ENCODE data around the gene NLRP14.

The NLRP14 gene

DNA sequence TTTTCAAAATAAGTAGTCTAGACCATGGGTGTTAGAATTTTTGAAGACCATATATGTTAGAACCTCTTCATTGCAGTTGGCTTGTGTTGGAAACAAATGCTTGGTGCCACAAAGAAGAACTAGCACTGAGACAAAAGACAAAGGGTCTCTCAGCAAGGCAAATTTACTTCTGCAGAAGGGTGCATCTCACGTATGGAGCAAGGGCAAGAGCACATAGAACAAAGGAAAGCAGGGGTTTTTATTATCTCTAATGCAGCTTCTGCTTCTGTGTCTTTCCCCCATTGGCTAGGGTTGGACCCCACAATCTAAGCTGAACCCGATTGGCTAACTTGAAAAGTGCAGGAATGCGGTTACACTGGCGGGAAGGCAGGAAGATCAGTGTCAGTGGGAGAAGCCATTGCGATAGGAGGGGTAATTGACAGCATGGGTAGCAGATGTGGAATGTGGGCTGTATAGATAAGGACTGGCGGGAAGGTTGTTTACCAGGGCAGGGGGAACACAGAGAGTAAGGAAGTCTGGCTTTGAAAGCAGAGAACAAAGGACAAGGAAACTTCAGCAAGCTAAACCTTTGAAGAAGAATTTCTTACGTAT is 59.4 kb downstream of the NLRP14 start:
- ChIA-PET CTCF (no interaction called here), POLR2A (no interaction called here)
- H3K27ac ChIP-seq (ENCODE audit: extremely low read depth, low read depth, low read length) = no peak overlapping the region
- TF ChIP-seq ZNF670 (tag by site-specific recombination; IDR thresholded peaks at IDR 0.05; ENCODE audit: low read depth) = no peak
- peak; percentile 69 for TF ChIP-seq SETDB1 (IDR thresholded peaks at IDR 0.05; ENCODE audit: insufficient read length, low read length)
- H3K4me1 ChIP-seq (ENCODE audit: control insufficient read depth, insufficient read depth, low read length) = no peaks in the 10 kb centered on the region
- no peak overlapping the region for H3K4me3 ChIP-seq (ENCODE audit: low read depth, low read length)
- no peaks in the 10 kb centered on the region for H3K36me3 ChIP-seq (ENCODE audit: control insufficient read depth in 2 of 2, insufficient read depth in 1 of 2, low read length in 2 of 2)
- H3K9me3 ChIP-seq (ENCODE audit: control insufficient read depth, insufficient read depth, low read depth, low read length) = no peaks in the 10 kb centered on the region

DNA sequence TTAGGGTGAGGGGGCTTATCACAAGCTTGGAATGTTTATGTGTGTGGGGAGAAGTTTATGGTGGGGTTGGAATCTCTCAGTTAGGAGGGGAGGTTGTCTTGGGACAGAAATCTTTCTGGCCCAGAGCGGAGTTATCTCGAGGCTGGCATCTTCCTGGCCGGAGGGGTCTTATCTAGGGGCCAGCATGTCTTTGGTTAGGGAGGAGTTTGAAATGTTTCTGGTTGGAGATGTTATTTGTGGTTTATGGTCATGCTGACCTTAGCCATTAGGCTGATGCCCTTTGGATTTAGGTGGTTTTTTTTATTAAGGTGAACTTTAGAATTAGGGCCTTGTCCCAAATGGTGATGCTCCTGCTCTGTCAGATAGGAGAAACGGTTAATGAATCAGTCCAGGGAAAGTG is 60.6 kb downstream of the NLRP14 start:
- Histone ChIP-seq H3K4me1 (ENCODE audit: control insufficient read depth, insufficient read depth, low read length) (no peaks in the 10 kb centered on the region), H3K36me3 (ENCODE audit: control insufficient read depth in 2 of 2, insufficient read depth in 1 of 2, low read length in 2 of 2) (no peaks in the 10 kb centered on the region), H3K4me3 (ENCODE audit: low read depth, low read length) (no peak overlapping the region), H3K9me3 (ENCODE audit: control insufficient read depth, insufficient read depth, low read depth, low read length) (no peaks in the 10 kb centered on the region), H3K27ac (ENCODE audit: extremely low read depth, low read depth, low read length) (no peak overlapping the region)
- POLR2A ChIA-PET = no interaction called here
- TF ChIP-seq ZNF121 (tag by site-specific recombination; IDR thresholded peaks at IDR 0.05) = no peak
- no peak for TF ChIP-seq ZNF394 (tag by site-specific recombination; IDR thresholded peaks at IDR 0.05; ENCODE audit: borderline replicate concordance)
- no peak for TF ChIP-seq ZNF157 (tag by site-specific recombination; IDR thresholded peaks at IDR 0.05)
- no peak for TF ChIP-seq ZNF433 (tag by site-specific recombination; IDR thresholded peaks at IDR 0.05; ENCODE audit: low read depth)
- TF ChIP-seq ZNF138 (tag by site-specific recombination; IDR thresholded peaks at IDR 0.05; ENCODE audit: borderline replicate concordance) = no peak
- TF ChIP-seq, protein P1, sequence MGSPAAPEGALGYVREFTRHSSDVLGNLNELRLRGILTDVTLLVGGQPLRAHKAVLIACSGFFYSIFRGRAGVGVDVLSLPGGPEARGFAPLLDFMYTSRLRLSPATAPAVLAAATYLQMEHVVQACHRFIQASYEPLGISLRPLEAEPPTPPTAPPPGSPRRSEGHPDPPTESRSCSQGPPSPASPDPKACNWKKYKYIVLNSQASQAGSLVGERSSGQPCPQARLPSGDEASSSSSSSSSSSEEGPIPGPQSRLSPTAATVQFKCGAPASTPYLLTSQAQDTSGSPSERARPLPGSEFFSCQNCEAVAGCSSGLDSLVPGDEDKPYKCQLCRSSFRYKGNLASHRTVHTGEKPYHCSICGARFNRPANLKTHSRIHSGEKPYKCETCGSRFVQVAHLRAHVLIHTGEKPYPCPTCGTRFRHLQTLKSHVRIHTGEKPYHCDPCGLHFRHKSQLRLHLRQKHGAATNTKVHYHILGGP (tag by site-specific recombination; IDR thresholded peaks at IDR 0.05) = no peak
- TF ChIP-seq, protein P2, sequence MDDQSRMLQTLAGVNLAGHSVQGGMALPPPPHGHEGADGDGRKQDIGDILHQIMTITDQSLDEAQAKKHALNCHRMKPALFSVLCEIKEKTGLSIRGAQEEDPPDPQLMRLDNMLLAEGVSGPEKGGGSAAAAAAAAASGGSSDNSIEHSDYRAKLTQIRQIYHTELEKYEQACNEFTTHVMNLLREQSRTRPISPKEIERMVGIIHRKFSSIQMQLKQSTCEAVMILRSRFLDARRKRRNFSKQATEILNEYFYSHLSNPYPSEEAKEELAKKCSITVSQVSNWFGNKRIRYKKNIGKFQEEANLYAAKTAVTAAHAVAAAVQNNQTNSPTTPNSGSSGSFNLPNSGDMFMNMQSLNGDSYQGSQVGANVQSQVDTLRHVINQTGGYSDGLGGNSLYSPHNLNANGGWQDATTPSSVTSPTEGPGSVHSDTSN (CRISPR knock-in tag; IDR thresholded peaks at IDR 0.05) = no peak
- TF ChIP-seq, protein P3, sequence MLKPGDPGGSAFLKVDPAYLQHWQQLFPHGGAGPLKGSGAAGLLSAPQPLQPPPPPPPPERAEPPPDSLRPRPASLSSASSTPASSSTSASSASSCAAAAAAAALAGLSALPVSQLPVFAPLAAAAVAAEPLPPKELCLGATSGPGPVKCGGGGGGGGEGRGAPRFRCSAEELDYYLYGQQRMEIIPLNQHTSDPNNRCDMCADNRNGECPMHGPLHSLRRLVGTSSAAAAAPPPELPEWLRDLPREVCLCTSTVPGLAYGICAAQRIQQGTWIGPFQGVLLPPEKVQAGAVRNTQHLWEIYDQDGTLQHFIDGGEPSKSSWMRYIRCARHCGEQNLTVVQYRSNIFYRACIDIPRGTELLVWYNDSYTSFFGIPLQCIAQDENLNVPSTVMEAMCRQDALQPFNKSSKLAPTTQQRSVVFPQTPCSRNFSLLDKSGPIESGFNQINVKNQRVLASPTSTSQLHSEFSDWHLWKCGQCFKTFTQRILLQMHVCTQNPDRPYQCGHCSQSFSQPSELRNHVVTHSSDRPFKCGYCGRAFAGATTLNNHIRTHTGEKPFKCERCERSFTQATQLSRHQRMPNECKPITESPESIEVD (tag by site-specific recombination; IDR thresholded peaks at IDR 0.05) = no peak
- TF ChIP-seq ZNF202 (tag by site-specific recombination; IDR thresholded peaks at IDR 0.05; ENCODE audit: borderline replicate concordance) = no peak
- TF ChIP-seq ZNF544 (tag by site-specific recombination; IDR thresholded peaks at IDR 0.05) = no peak
- TF ChIP-seq ZFP37 (tag by site-specific recombination; IDR thresholded peaks at IDR 0.05) = no peak
- no peak for TF ChIP-seq ZNF585B (tag by site-specific recombination; IDR thresholded peaks at IDR 0.05)
- TF ChIP-seq, protein P4, sequence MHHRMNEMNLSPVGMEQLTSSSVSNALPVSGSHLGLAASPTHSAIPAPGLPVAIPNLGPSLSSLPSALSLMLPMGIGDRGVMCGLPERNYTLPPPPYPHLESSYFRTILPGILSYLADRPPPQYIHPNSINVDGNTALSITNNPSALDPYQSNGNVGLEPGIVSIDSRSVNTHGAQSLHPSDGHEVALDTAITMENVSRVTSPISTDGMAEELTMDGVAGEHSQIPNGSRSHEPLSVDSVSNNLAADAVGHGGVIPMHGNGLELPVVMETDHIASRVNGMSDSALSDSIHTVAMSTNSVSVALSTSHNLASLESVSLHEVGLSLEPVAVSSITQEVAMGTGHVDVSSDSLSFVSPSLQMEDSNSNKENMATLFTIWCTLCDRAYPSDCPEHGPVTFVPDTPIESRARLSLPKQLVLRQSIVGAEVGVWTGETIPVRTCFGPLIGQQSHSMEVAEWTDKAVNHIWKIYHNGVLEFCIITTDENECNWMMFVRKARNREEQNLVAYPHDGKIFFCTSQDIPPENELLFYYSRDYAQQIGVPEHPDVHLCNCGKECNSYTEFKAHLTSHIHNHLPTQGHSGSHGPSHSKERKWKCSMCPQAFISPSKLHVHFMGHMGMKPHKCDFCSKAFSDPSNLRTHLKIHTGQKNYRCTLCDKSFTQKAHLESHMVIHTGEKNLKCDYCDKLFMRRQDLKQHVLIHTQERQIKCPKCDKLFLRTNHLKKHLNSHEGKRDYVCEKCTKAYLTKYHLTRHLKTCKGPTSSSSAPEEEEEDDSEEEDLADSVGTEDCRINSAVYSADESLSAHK (tag by site-specific recombination; IDR thresholded peaks at IDR 0.05) = no peak
- TF ChIP-seq ZNF266 (tag by site-specific recombination; IDR thresholded peaks at IDR 0.05; ENCODE audit: low read depth) = no peak
- TF ChIP-seq ZNF10 (tag by site-specific recombination; IDR thresholded peaks at IDR 0.05) = no peak
- CTCF ChIA-PET = interaction anchor here (0.6 kb wide), 1 partner anchor 766 kb away, joined by 3 read pairs; no protein-coding TSS in a partner anchor

Data from HEK293 (cell line).